ENCODE results near the gene E2F4. TPM values are rescaled to one million over a fixed set of nuclear protein-coding genes. Genes with fewer than 3 reads are reported as not detected.

The E2F4 gene
- total RNA-seq, 1 donor from 2014 or later: 43.4 TPM

GRCh38 chr16:67226804-67227566 lies 35.0 kb downstream of the E2F4 start, which contains the start of gene TMEM208:
TMEM208 (plus strand) TSS chr16:67227130; CDS start chr16:67227219, 89 bp downstream.
- H3K36me3 Mint-ChIP-seq (ENCODE audit: unreplicated experiment): peaks cover 20% of the 10 kb centered on the region
- no peak for TF ChIP-seq CTCF (IDR thresholded peaks at IDR 0.05)
- peaks cover 31% of the 10 kb centered on the region for H3K4me1 Mint-ChIP-seq (ENCODE audit: unreplicated experiment)
- H3K4me3 Mint-ChIP-seq (ENCODE audit: unreplicated experiment): peak within 1 kb of the TSS; percentile 100
- H3K9me3 Mint-ChIP-seq (ENCODE audit: unreplicated experiment): no peaks in the 10 kb centered on the region
- peak within 1 kb of the TSS; percentile 99 for H3K27ac Mint-ChIP-seq (ENCODE audit: unreplicated experiment)
- DNase-seq (ENCODE audit: extremely low spot score, unreplicated experiment): peak; percentile 99
- H3K27me3 Mint-ChIP-seq (ENCODE audit: unreplicated experiment): no peaks in the 10 kb centered on the region

- DNase-seq (ENCODE audit: extremely low spot score, unreplicated experiment): no peak
- Mint-ChIP-seq H3K9me3 (ENCODE audit: unreplicated experiment) (no peaks in the 10 kb centered on the region), H3K36me3 (ENCODE audit: unreplicated experiment) (peaks cover 20% of the 10 kb centered on the region), H3K27me3 (ENCODE audit: unreplicated experiment) (no peaks in the 10 kb centered on the region), H3K27ac (ENCODE audit: unreplicated experiment) (peak overlapping the region; percentile 99), H3K4me1 (ENCODE audit: unreplicated experiment) (peaks cover 31% of the 10 kb centered on the region), H3K4me3 (ENCODE audit: unreplicated experiment) (peak overlapping the region; percentile 100)
- TF ChIP-seq CTCF (IDR thresholded peaks at IDR 0.05): no peak
These were observed 35.6 kb downstream of the E2F4 start for GRCh38 chr16:67227567-67227921.

GRCh38 chr16:67228034-67228785 lies 36.3 kb downstream of the E2F4 start:
- Mint-ChIP-seq H3K27me3 (ENCODE audit: unreplicated experiment) (no peaks in the 10 kb centered on the region), H3K4me3 (ENCODE audit: unreplicated experiment) (peak overlapping the region; percentile 100), H3K9me3 (ENCODE audit: unreplicated experiment) (no peaks in the 10 kb centered on the region), H3K27ac (ENCODE audit: unreplicated experiment) (peak overlapping the region; percentile 99), H3K4me1 (ENCODE audit: unreplicated experiment) (peaks cover 31% of the 10 kb centered on the region), H3K36me3 (ENCODE audit: unreplicated experiment) (peaks cover 18% of the 10 kb centered on the region)
- no peak for TF ChIP-seq CTCF (IDR thresholded peaks at IDR 0.05)
- no peak for DNase-seq (ENCODE audit: extremely low spot score, unreplicated experiment)

GRCh38 chr16:67228905-67229304 lies 37.0 kb downstream of the E2F4 start:
- no peak for TF ChIP-seq CTCF (IDR thresholded peaks at IDR 0.05)
- H3K9me3 Mint-ChIP-seq (ENCODE audit: unreplicated experiment): no peaks in the 10 kb centered on the region
- peaks cover 22% of the 10 kb centered on the region for H3K36me3 Mint-ChIP-seq (ENCODE audit: unreplicated experiment)
- DNase-seq (ENCODE audit: extremely low spot score, unreplicated experiment): no peak
- no peaks in the 10 kb centered on the region for H3K27me3 Mint-ChIP-seq (ENCODE audit: unreplicated experiment)
- peaks cover 31% of the 10 kb centered on the region for H3K4me1 Mint-ChIP-seq (ENCODE audit: unreplicated experiment)
- H3K4me3 Mint-ChIP-seq (ENCODE audit: unreplicated experiment): no peak overlapping the region
- no peak overlapping the region for H3K27ac Mint-ChIP-seq (ENCODE audit: unreplicated experiment)

All from osteocyte (in vitro differentiated cells).